Measurements from ENCODE around the gene SMIM38.

Gene SMIM38

GRCh38 chr11:69155302-69156234 lies at the start of gene SMIM38:
Gene SMIM38, plus strand, starts transcription at chr11:69155935. Its CDS starts 1,912 bp downstream, at chr11:69157847.
- peak; percentile 36 for DNase-seq
- ATAC-seq, result peak; percentile 68

- no peak for DNase-seq
- no peak for ATAC-seq
Observed at GRCh38 chr11:69106031-69106811, 49.5 kb upstream of the SMIM38 start.

GRCh38 chr11:69107413-69107812 lies 48.3 kb upstream of the SMIM38 start:
- DNase-seq (no peak), ATAC-seq (no peak)

GRCh38 chr11:69108030-69108429 lies 47.7 kb upstream of the SMIM38 start:
- ATAC-seq, result no peak
- no peak for DNase-seq

- DNase-seq, result no peak
- no peak for ATAC-seq
Observed at GRCh38 chr11:69108559-69108958, 47.2 kb upstream of the SMIM38 start.

GRCh38 chr11:69109101-69109500 lies 46.6 kb upstream of the SMIM38 start:
- DNase-seq, result no peak
- ATAC-seq, result no peak

- DNase-seq (no peak), ATAC-seq (no peak)
Observed at GRCh38 chr11:69110451-69110850, 45.3 kb upstream of the SMIM38 start.

- ATAC-seq (no peak), DNase-seq (no peak)
Observed at GRCh38 chr11:69111624-69112542, 43.9 kb upstream of the SMIM38 start.

- no peak for DNase-seq
- peak; percentile 39 for ATAC-seq
Observed at GRCh38 chr11:69113226-69113625, 42.5 kb upstream of the SMIM38 start.

- DNase-seq, result no peak
- ATAC-seq, result no peak
Observed at GRCh38 chr11:69113646-69114340, 41.9 kb upstream of the SMIM38 start.

- DNase-seq (no peak), ATAC-seq (no peak)
Observed at GRCh38 chr11:69114362-69114761, 41.4 kb upstream of the SMIM38 start.

- no peak for ATAC-seq
- no peak for DNase-seq
Observed at GRCh38 chr11:69114811-69115523, 40.8 kb upstream of the SMIM38 start.

- no peak for ATAC-seq
- no peak for DNase-seq
Observed at GRCh38 chr11:69115586-69116560, 39.9 kb upstream of the SMIM38 start.

GRCh38 chr11:69116671-69117070 lies 39.1 kb upstream of the SMIM38 start:
- ATAC-seq (no peak), DNase-seq (no peak)

GRCh38 chr11:69119190-69119589 lies 36.5 kb upstream of the SMIM38 start:
- DNase-seq (no peak), ATAC-seq (no peak)

- no peak for DNase-seq
- ATAC-seq, result no peak
Observed at GRCh38 chr11:69120096-69120875, 35.4 kb upstream of the SMIM38 start.

GRCh38 chr11:69121021-69121420 lies 34.7 kb upstream of the SMIM38 start:
- ATAC-seq (no peak), DNase-seq (no peak)

- ATAC-seq, result no peak
- no peak for DNase-seq
Observed at GRCh38 chr11:69121621-69122325, 34.0 kb upstream of the SMIM38 start.

Data from stimulated activated naive CD8-positive, alpha-beta T cell treated with anti-CD3 and anti-CD28 coated beads, Interleukin-15, Interleukin-2, amounts not matched to agents 100 U/mL and 50 U/mL, for 24 hours (primary cell).